Natural killer cell (primary cell): ENCODE results near the gene OBSCN. TPM values are rescaled to one million over a fixed set of nuclear protein-coding genes. Genes with fewer than 3 reads are reported as not detected.

ENCODE experiments used
- ATAC-seq, 3 donors: fragments of 150-1000 bp in 2 of 3; fragments of 200-7000 bp in 1 of 3; cut with Tn5 transposase; 1 replicate in 1 of 3; 2 replicates in 2 of 3; pipeline ENCODE4 v1.10.0; 2021; ENCODE audit warnings: mild to moderate bottlenecking in 2 of 3, moderate library complexity in 2 of 3
- DNase-seq, 2 donors: peaks; one replicate each; pipeline versions ENCODE4 v3.0.0 to v3.0.0-alpha.2; 2013 to 2021; ENCODE audit warnings: mixed read lengths in 1 of 2
- H3K27ac ChIP-seq: one replicate; pipeline ENCODE4 v1.5.1; 2013; ENCODE audit warnings: mild to moderate bottlenecking, low read length
- H3K27me3 ChIP-seq: one replicate; pipeline ENCODE4 v1.6.1; 2013; ENCODE audit warnings: low read length; ENCODE audit not compliant: control insufficient read depth, insufficient read depth
- H3K36me3 ChIP-seq: one replicate; pipeline ENCODE4 v1.6.1; 2013; ENCODE audit warnings: low read length; ENCODE audit not compliant: control insufficient read depth, insufficient read depth
- H3K4me1 ChIP-seq: one replicate; pipeline ENCODE4 v1.6.1; 2013; ENCODE audit warnings: low read length; ENCODE audit not compliant: control insufficient read depth, insufficient read depth
- H3K4me3 ChIP-seq: one replicate; pipeline ENCODE4 v1.5.1; 2013; ENCODE audit warnings: low read length
- H3K9me3 ChIP-seq: one replicate; pipeline ENCODE4 v1.6.1; 2013; ENCODE audit warnings: low read length; ENCODE audit not compliant: control insufficient read depth, insufficient read depth
- H3K27ac Mint-ChIP-seq, 2 donors: one replicate each; pipeline ENCODE4 v1.8.0; 2022; ENCODE audit warnings: mild to moderate bottlenecking in 2 of 2, mixed read lengths in 2 of 2, moderate library complexity in 1 of 2
- H3K27me3 Mint-ChIP-seq, 2 donors: one replicate each; pipeline ENCODE4 v1.8.0; 2022; ENCODE audit warnings: low read depth in 2 of 2, mixed read lengths in 2 of 2
- H3K36me3 Mint-ChIP-seq: one replicate; pipeline ENCODE4 v1.8.0; 2022; ENCODE audit warnings: mixed read lengths
- H3K4me1 Mint-ChIP-seq, 2 donors: one replicate each; pipeline ENCODE4 v1.8.0; 2022; ENCODE audit warnings: mixed read lengths in 2 of 2
- H3K4me3 Mint-ChIP-seq: one replicate; pipeline ENCODE4 v1.8.0; 2022; ENCODE audit warnings: mild to moderate bottlenecking, moderate library complexity, mixed read lengths
- H3K9me3 Mint-ChIP-seq, 2 donors: one replicate each; pipeline ENCODE4 v1.8.0; 2022; ENCODE audit warnings: mixed read lengths in 2 of 2
- CTCF ChIP-seq: fragments of 200-600 bp; IDR thresholded peaks from one replicate; pipeline ENCODE4 v1.8.0; 2022; ENCODE audit warnings: antibody characterized with exemption
- WGBS: methylation state at CpG from one replicate; pipeline ENCODE4 v1.1.7; 2013; ENCODE audit warnings: missing lambda C conversion rate; ENCODE audit not compliant: insufficient coverage; 5-methylcytosine and 5-hydroxymethylcytosine counted together
- intact Hi-C: fragments of 100-400 bp; cut with micrococcal nuclease; formaldehyde crosslinking; loops from one replicate; pipeline ENCODE4 v1.14.2; 2022
- total RNA-seq, 4 donors: library from RNA; stranded (reverse); fragments of 120-200 nt in 1 of 4; gene quantifications; one replicate each; pipeline versions ENCODE4 v1.2.3 to v1.2.4, GENCODE V29; 2013 to 2022

OBSCN gene
- total RNA-seq, 3 donors from 2014 or later (not counting 1 experiment from before 2014, with no cell fraction given): 9.6 to 30.0 (median 14.3) TPM

- Mint-ChIP-seq H3K27ac (no peak overlapping the region), H3K36me3 (no peaks in the 10 kb centered on the region), H3K4me1 (peaks cover 0 to 7% of the 10 kb centered on the region in 2 donors), H3K9me3 (no peaks in the 10 kb centered on the region), H3K4me3 (no peak overlapping the region), H3K27me3 (no peaks in the 10 kb centered on the region)
- intact Hi-C loops: no loop called here
- no peak overlapping the region for H3K4me3 ChIP-seq
- H3K27ac ChIP-seq: no peak overlapping the region
- TF ChIP-seq CTCF: no peak
- no peaks in the 10 kb centered on the region for H3K36me3 ChIP-seq
- peaks cover 19% of the 10 kb centered on the region for H3K4me1 ChIP-seq
- DNase-seq (no peak), ATAC-seq (no peak)
- WGBS: 95% methylated on average over 23 of the region's 23 CpGs
- no peaks in the 10 kb centered on the region for H3K27me3 ChIP-seq
- no peaks in the 10 kb centered on the region for H3K9me3 ChIP-seq
Measured at GRCh38 chr1:228214921-228215662, 7.2 kb downstream of the OBSCN start.

- Mint-ChIP-seq H3K27ac (no peak overlapping the region), H3K4me3 (no peak overlapping the region), H3K9me3 (no peaks in the 10 kb centered on the region), H3K36me3 (no peaks in the 10 kb centered on the region), H3K27me3 (no peaks in the 10 kb centered on the region), H3K4me1 (peaks cover 0 to 7% of the 10 kb centered on the region in 2 donors)
- Histone ChIP-seq H3K9me3 (no peaks in the 10 kb centered on the region), H3K27ac (no peak overlapping the region), H3K4me1 (peaks cover 19% of the 10 kb centered on the region), H3K36me3 (no peaks in the 10 kb centered on the region), H3K4me3 (no peak overlapping the region), H3K27me3 (no peaks in the 10 kb centered on the region)
- DNase-seq: no peak
- 97% methylated on average over 13 of the region's 13 CpGs for WGBS
- intact Hi-C loops: no loop called here
- no peak for TF ChIP-seq CTCF
- no peak for ATAC-seq
Measured at GRCh38 chr1:228215663-228216116, 7.8 kb downstream of the OBSCN start.

- H3K27ac ChIP-seq: no peak overlapping the region
- no peaks in the 10 kb centered on the region for H3K27me3 Mint-ChIP-seq
- intact Hi-C loops: no loop called here
- H3K4me1 Mint-ChIP-seq: peaks cover 0 to 7% of the 10 kb centered on the region in 2 donors
- H3K4me3 ChIP-seq: no peak overlapping the region
- no peak overlapping the region for H3K4me3 Mint-ChIP-seq
- no peak for DNase-seq
- WGBS: 96% methylated on average over 53 of the region's 53 CpGs
- H3K27me3 ChIP-seq: no peaks in the 10 kb centered on the region
- ATAC-seq: no peak
- no peaks in the 10 kb centered on the region for H3K36me3 ChIP-seq
- H3K9me3 ChIP-seq: no peaks in the 10 kb centered on the region
- no peak for TF ChIP-seq CTCF
- H3K27ac Mint-ChIP-seq: no peak overlapping the region
- no peaks in the 10 kb centered on the region for H3K36me3 Mint-ChIP-seq
- H3K9me3 Mint-ChIP-seq: no peaks in the 10 kb centered on the region
- H3K4me1 ChIP-seq: peaks cover 19% of the 10 kb centered on the region
Measured at GRCh38 chr1:228216371-228217320, 8.8 kb downstream of the OBSCN start.
